Endodermal cell (in vitro differentiated cells): ENCODE data around the gene KATNB1. TPM values are rescaled to one million over a fixed set of nuclear protein-coding genes. Genes with fewer than 3 reads are reported as not detected.

Experiments
- DNase-seq: peaks from one replicate; pipeline ENCODE4 v3.0.0-alpha.2; 2017
- H3K27ac ChIP-seq: 2 replicates; pipeline ENCODE4 v1.5.1; 2013; ENCODE audit warnings: mild to moderate bottlenecking, low read depth, low read length, moderate library complexity
- H3K27me3 ChIP-seq: 2 replicates; pipeline ENCODE4 v1.6.1; 2013; ENCODE audit warnings: mild to moderate bottlenecking, low read length, moderate library complexity; ENCODE audit not compliant: insufficient read depth, control insufficient read depth, poor library complexity, severe bottlenecking
- H3K36me3 ChIP-seq: 2 replicates; pipeline ENCODE4 v1.7.0; 2013; ENCODE audit warnings: mild to moderate bottlenecking, low read length, moderate library complexity; ENCODE audit not compliant: control insufficient read depth, insufficient read depth
- H3K4me1 ChIP-seq: one replicate; pipeline ENCODE4 v1.7.0; 2013; ENCODE audit warnings: low read length; ENCODE audit not compliant: control insufficient read depth, insufficient read depth
- H3K4me3 ChIP-seq: 2 replicates; pipeline ENCODE4 v1.5.1; 2013; ENCODE audit warnings: mild to moderate bottlenecking, low read length, moderate library complexity
- H3K9ac ChIP-seq: 2 replicates; pipeline ENCODE4 v1.6.1; 2013; ENCODE audit warnings: mild to moderate bottlenecking, low read length, moderate library complexity; ENCODE audit not compliant: poor library complexity, severe bottlenecking; ENCODE audit errors: extremely low read depth
- H3K9me3 ChIP-seq: 2 replicates; pipeline ENCODE4 v1.6.1; 2013; ENCODE audit warnings: mild to moderate bottlenecking, low read length, moderate library complexity; ENCODE audit not compliant: control insufficient read depth
- H3K27ac Mint-ChIP-seq: 2 replicates; pipeline ENCODE4 v1.8.0; 2020; ENCODE audit warnings: mixed read lengths
- H3K27me3 Mint-ChIP-seq: 2 replicates; pipeline ENCODE4 v1.8.0; 2021; ENCODE audit warnings: mild to moderate bottlenecking, mixed read lengths; ENCODE audit not compliant: insufficient read depth
- H3K36me3 Mint-ChIP-seq: 2 replicates; pipeline ENCODE4 v1.8.0; 2020; ENCODE audit warnings: low read depth, mixed read lengths
- H3K4me1 Mint-ChIP-seq: 2 replicates; pipeline ENCODE4 v1.8.0; 2020; ENCODE audit warnings: mixed read lengths
- H3K4me3 Mint-ChIP-seq: 2 replicates; pipeline ENCODE4 v1.8.0; 2020; ENCODE audit warnings: mild to moderate bottlenecking, moderate library complexity, mixed read lengths
- H3K9me3 Mint-ChIP-seq: 2 replicates; pipeline ENCODE4 v1.8.0; 2020; ENCODE audit warnings: mild to moderate bottlenecking, mixed read lengths
- WGBS, 2 experiments: methylation state at CpG; one replicate each; pipeline versions ENCODE4 v1.1.5 to v1.1.7; 2013; ENCODE audit warnings: missing lambda C conversion rate in 2 of 2, mixed read lengths in 1 of 2; ENCODE audit not compliant: insufficient coverage in 1 of 2, insufficient read length in 1 of 2; 5-methylcytosine and 5-hydroxymethylcytosine counted together
- total RNA-seq, 2 donors: library from RNA; stranded (reverse); fragmentation: NEBNext Ultra II Directional in 1 of 2; extraction: Animal tissue kit (Norgen Biotek cat#: 25700) in 1 of 2; gene quantifications; 2 replicates in 1 of 2; 3 replicates in 1 of 2; pipeline ENCODE4 v1.2.1, GENCODE V29; 2021
- TF ChIP-seq, protein P1 (sequence below): fragments of 200-600 bp; sonication (generic); conservative IDR thresholded peaks from 2 replicates; pipeline ENCODE4 v1.5.0; 2021; ENCODE audit warnings: antibody characterized with exemption, mild to moderate bottlenecking

KATNB1 gene
- total RNA-seq, 2 donors from 2014 or later = 26.1 to 32.4 TPM

- Mint-ChIP-seq H3K4me3 (no peak overlapping the region), H3K9me3 (no peaks in the 10 kb centered on the region), H3K36me3 (peaks cover 34% of the 10 kb centered on the region), H3K27me3 (no peaks in the 10 kb centered on the region), H3K4me1 (peaks cover 2% of the 10 kb centered on the region), H3K27ac (no peak overlapping the region)
- Histone ChIP-seq H3K9ac (no peak overlapping the region), H3K9me3 (no peaks in the 10 kb centered on the region), H3K27me3 (no peaks in the 10 kb centered on the region), H3K4me3 (no peak overlapping the region), H3K36me3 (peaks cover 14% of the 10 kb centered on the region), H3K27ac (no peak overlapping the region), H3K4me1 (no peaks in the 10 kb centered on the region)
- TF ChIP-seq, protein P1, sequence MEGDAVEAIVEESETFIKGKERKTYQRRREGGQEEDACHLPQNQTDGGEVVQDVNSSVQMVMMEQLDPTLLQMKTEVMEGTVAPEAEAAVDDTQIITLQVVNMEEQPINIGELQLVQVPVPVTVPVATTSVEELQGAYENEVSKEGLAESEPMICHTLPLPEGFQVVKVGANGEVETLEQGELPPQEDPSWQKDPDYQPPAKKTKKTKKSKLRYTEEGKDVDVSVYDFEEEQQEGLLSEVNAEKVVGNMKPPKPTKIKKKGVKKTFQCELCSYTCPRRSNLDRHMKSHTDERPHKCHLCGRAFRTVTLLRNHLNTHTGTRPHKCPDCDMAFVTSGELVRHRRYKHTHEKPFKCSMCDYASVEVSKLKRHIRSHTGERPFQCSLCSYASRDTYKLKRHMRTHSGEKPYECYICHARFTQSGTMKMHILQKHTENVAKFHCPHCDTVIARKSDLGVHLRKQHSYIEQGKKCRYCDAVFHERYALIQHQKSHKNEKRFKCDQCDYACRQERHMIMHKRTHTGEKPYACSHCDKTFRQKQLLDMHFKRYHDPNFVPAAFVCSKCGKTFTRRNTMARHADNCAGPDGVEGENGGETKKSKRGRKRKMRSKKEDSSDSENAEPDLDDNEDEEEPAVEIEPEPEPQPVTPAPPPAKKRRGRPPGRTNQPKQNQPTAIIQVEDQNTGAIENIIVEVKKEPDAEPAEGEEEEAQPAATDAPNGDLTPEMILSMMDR = no peak
- DNase-seq = no peak
- 88 to 95% methylated on average over 6 to 7 of the region's 7 CpGs for WGBS, 2 experiments
Measured at GRCh38 chr16:57757883-57758282, 22.3 kb downstream of the KATNB1 start.

DNA sequence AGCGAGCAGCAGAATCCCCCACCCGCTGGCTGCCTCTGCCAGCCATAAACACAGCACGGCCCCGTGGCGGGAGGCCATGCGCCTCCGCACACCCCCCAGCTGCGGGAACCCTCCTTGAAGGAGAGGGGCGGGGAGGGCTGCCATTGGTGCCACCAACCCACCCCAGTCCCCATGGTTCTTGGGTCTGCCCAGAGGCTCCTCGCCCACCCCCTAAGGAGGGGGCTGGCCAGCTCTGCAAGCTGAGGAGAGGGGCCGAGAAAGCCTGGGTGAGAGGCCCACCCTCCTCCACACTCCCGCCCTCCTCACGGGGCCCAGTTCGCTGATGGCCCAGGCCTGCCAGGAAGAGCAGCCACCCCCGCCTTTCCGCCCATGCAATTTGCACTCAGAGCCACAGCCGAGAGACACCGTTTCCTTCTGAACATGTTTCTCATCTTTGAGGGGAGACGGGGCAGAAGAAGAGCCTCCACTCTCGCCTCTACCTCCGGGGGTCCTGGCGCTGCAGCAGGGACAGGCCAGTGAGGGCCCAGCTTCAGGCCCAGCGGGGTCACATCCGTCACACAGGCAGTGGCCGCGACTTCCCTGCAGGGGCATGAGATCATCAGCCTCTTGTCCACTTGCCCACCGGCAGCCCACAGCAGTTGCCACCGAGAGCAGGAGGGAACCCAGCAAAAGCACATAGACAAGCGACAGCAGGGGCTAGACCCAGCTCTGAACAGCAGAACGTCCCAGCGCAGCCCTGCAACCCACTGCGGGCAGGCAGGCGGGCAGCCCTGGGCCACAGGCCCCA is 23.0 kb downstream of the KATNB1 start:
- Mint-ChIP-seq H3K4me1 (peaks cover 2% of the 10 kb centered on the region), H3K9me3 (no peaks in the 10 kb centered on the region), H3K36me3 (peaks cover 34% of the 10 kb centered on the region), H3K27ac (no peak overlapping the region), H3K4me3 (no peak overlapping the region), H3K27me3 (no peaks in the 10 kb centered on the region)
- H3K4me3 ChIP-seq = no peak overlapping the region
- H3K9me3 ChIP-seq = no peaks in the 10 kb centered on the region
- 91 to 93% methylated on average over 19 to 32 of the region's 33 CpGs for WGBS, 2 experiments
- H3K27me3 ChIP-seq = no peaks in the 10 kb centered on the region
- no peaks in the 10 kb centered on the region for H3K4me1 ChIP-seq
- H3K36me3 ChIP-seq = peaks cover 15% of the 10 kb centered on the region
- H3K9ac ChIP-seq = no peak overlapping the region
- DNase-seq = no peak
- peak overlapping the region; percentile 49 for H3K27ac ChIP-seq
- TF ChIP-seq, protein P1 = no peak

DNA sequence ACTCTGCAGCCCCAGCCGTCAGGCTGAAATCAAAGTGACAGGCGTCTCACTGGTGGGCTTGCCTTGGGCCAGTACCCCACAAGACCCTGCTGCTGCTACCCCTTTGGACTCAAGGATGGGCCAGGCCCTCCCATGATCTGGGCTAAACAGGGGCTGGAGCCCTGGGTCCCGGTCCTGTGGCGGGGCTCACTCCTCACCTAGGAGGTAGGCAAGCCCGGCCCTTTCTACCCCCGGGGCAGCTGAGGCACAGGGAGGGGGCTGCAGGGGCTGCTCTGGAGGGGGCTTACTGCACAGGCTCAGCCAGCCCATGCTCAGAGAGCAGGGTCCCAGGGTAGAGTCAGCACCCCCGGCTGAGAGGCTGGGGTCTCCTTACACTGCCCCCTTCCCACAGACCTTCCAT is 23.6 kb downstream of the KATNB1 start:
- Histone ChIP-seq H3K9ac (no peak overlapping the region), H3K36me3 (peaks cover 19% of the 10 kb centered on the region), H3K27me3 (no peaks in the 10 kb centered on the region), H3K4me1 (no peaks in the 10 kb centered on the region), H3K9me3 (no peaks in the 10 kb centered on the region), H3K4me3 (no peak overlapping the region), H3K27ac (no peak overlapping the region)
- H3K4me3 Mint-ChIP-seq = no peak overlapping the region
- TF ChIP-seq, protein P1 = no peak
- H3K27ac Mint-ChIP-seq = no peak overlapping the region
- WGBS, 2 experiments = 76 to 94% methylated on average over 2 to 6 of the region's 7 CpGs
- H3K27me3 Mint-ChIP-seq = no peaks in the 10 kb centered on the region
- H3K36me3 Mint-ChIP-seq = peaks cover 32% of the 10 kb centered on the region
- H3K4me1 Mint-ChIP-seq = peaks cover 2% of the 10 kb centered on the region
- DNase-seq = no peak
- no peaks in the 10 kb centered on the region for H3K9me3 Mint-ChIP-seq
